IPS DF 19.7 (cell line): ENCODE results near the gene MFAP1.

Experiments used
- DNase-seq: peaks from one replicate; pipeline ENCODE4 v3.0.0-alpha.2; 2013; ENCODE audit warnings: low read depth, low spot score

MFAP1 gene

GRCh38 chr15:43776101-43776717 is 48.3 kb downstream of the MFAP1 start:
- no peak for DNase-seq

GRCh38 chr15:43775411-43775965 is 49.0 kb downstream of the MFAP1 start:
- DNase-seq = no peak

- DNase-seq = no peak
Observed at GRCh38 chr15:43774062-43774461, 50.4 kb downstream of the MFAP1 start.

GRCh38 chr15:43772624-43773023 is 51.9 kb downstream of the MFAP1 start:
- no peak for DNase-seq

GRCh38 chr15:43771816-43772215 is 52.7 kb downstream of the MFAP1 start:
- no peak for DNase-seq

- no peak for DNase-seq
Observed at GRCh38 chr15:43769584-43770228, 54.8 kb downstream of the MFAP1 start.

GRCh38 chr15:43763819-43764446 is 60.6 kb downstream of the MFAP1 start:
- no peak for DNase-seq

- DNase-seq = no peak
Observed at GRCh38 chr15:43762824-43763223, 61.7 kb downstream of the MFAP1 start.
